CD8-positive, alpha-beta memory T cell (primary cell): ENCODE data around the gene TTBK1. TPM values are rescaled to one million over a fixed set of nuclear protein-coding genes. Genes with fewer than 3 reads are reported as not detected.

Experiments
- CTCF ChIA-PET: fragments of 350-600 bp; sonication (Branson Sonifier 250); formaldehyde crosslinking; loops from one replicate; lab custom pipeline; 2021; ENCODE audit warnings: antibody characterized with exemption; lab: Charles Lee
- POLR2A ChIA-PET: fragments of 350-600 bp; sonication (Branson Sonifier 250); formaldehyde crosslinking; loops from one replicate; lab custom pipeline; 2021; ENCODE audit warnings: antibody characterized with exemption; lab: Charles Lee
- DNase-seq, 5 donors: peaks; one replicate each; pipeline versions ENCODE4 v3.0.0 to v3.0.0-alpha.2; 2020 to 2022; ENCODE audit warnings: mixed read lengths in 1 of 5
- H3K27ac ChIP-seq: one replicate; pipeline ENCODE4 v1.7.0; 2013; ENCODE audit warnings: low read depth, mild to moderate bottlenecking, low read length, moderate library complexity
- H3K27me3 ChIP-seq: 2 replicates; pipeline ENCODE4 v1.7.0; 2013; ENCODE audit warnings: low read length, mild to moderate bottlenecking; ENCODE audit not compliant: insufficient read depth, poor library complexity, severe bottlenecking
- H3K36me3 ChIP-seq: 2 replicates; pipeline ENCODE4 v1.7.0; 2013; ENCODE audit warnings: mild to moderate bottlenecking, low read length, moderate library complexity; ENCODE audit not compliant: insufficient read depth
- H3K4me1 ChIP-seq: 2 replicates; pipeline ENCODE4 v1.7.0; 2013; ENCODE audit warnings: mild to moderate bottlenecking, low read length, moderate library complexity; ENCODE audit not compliant: insufficient read depth
- H3K4me3 ChIP-seq: 2 replicates; pipeline ENCODE4 v1.7.0; 2013; ENCODE audit warnings: mild to moderate bottlenecking, low read length
- H3K9me3 ChIP-seq: 2 replicates; pipeline ENCODE4 v1.7.0; 2013; ENCODE audit warnings: mild to moderate bottlenecking, low read length
- H3K27ac Mint-ChIP-seq, 8 donors: one replicate each; pipeline ENCODE4 v1.8.0; 2020 to 2021; ENCODE audit warnings: mixed read lengths in 8 of 8, mild to moderate bottlenecking in 6 of 8, inconsistent platforms in 3 of 8, moderate library complexity in 3 of 8
- H3K27me3 Mint-ChIP-seq, 2 donors: one replicate each; pipeline ENCODE4 v1.8.0; 2020 to 2021; ENCODE audit warnings: mixed read lengths in 2 of 2, mild to moderate bottlenecking in 1 of 2, moderate library complexity in 1 of 2
- H3K36me3 Mint-ChIP-seq, 3 donors: one replicate each; pipeline ENCODE4 v1.8.0; 2020 to 2021; ENCODE audit warnings: mixed read lengths in 3 of 3, inconsistent platforms in 1 of 3, mild to moderate bottlenecking in 1 of 3
- H3K4me1 Mint-ChIP-seq, 3 donors: one replicate each; pipeline ENCODE4 v1.8.0; 2020 to 2021; ENCODE audit warnings: mixed read lengths in 3 of 3, inconsistent platforms in 1 of 3, mild to moderate bottlenecking in 1 of 3
- H3K4me3 Mint-ChIP-seq, 7 donors: one replicate each; pipeline ENCODE4 v1.8.0; 2020 to 2021; ENCODE audit warnings: mixed read lengths in 7 of 7, mild to moderate bottlenecking in 6 of 7, moderate library complexity in 4 of 7, inconsistent platforms in 2 of 7
- H3K9me3 Mint-ChIP-seq, 5 donors: one replicate each; pipeline ENCODE4 v1.8.0; 2020 to 2022; ENCODE audit warnings: mixed read lengths in 5 of 5, mild to moderate bottlenecking in 3 of 5, moderate library complexity in 2 of 5, inconsistent platforms in 1 of 5
- polyA plus RNA-seq: library from polyadenylated mRNA; unstranded; fragments of 300-500 nt; fragmentation: Illumina TruSeq; gene quantifications from one replicate; pipeline ENCODE4 v1.2.3, GENCODE V29; 2021
- total RNA-seq, 2 experiments: library from RNA; stranded (reverse); gene quantifications; one replicate each; pipeline ENCODE4 v1.2.3, GENCODE V29; 2021

Gene TTBK1
- total and polyA plus RNA-seq, 3 experiments from 2014 or later: 1.1 to 1.2 TPM; not detected in 1

GRCh38 chr6:43203718-43204095, 39.6 kb upstream of the TTBK1 start:
- Mint-ChIP-seq H3K4me3 (no peak overlapping the region), H3K27ac (no peak overlapping the region)
- CTCF ChIA-PET: interaction anchor here (4.8 kb wide), 1 partner anchor 25 kb away, joined by 15 read pairs; the partner anchor contains the start of gene DNPH1

GRCh38 chr6:43204271-43205105, 38.8 kb upstream of the TTBK1 start:
- Mint-ChIP-seq H3K36me3 (peaks cover 0 to 66% (median 25%) of the 10 kb centered on the region in 3 donors), H3K4me3 (no peak overlapping the region), H3K9me3 (no peaks in the 10 kb centered on the region), H3K27ac (peak overlapping the region in 1 of 8 donors; percentile 38), H3K27me3 (no peaks in the 10 kb centered on the region), H3K4me1 (no peaks in the 10 kb centered on the region)
- H3K36me3 ChIP-seq: no peaks in the 10 kb centered on the region
- DNase-seq: no peak
- ChIA-PET CTCF (no interaction called here), POLR2A (no interaction called here)
- H3K27ac ChIP-seq: no peak overlapping the region
- no peaks in the 10 kb centered on the region for H3K27me3 ChIP-seq
- no peaks in the 10 kb centered on the region for H3K4me1 ChIP-seq
- no peaks in the 10 kb centered on the region for H3K9me3 ChIP-seq
- no peak overlapping the region for H3K4me3 ChIP-seq

More at GRCh38 chr6:43203718-43204095, 39.6 kb upstream of the TTBK1 start:
- H3K4me1 ChIP-seq: no peaks in the 10 kb centered on the region
- Mint-ChIP-seq H3K36me3 (peaks cover 0 to 69% (median 25%) of the 10 kb centered on the region in 3 donors), H3K27me3 (no peaks in the 10 kb centered on the region), H3K9me3 (no peaks in the 10 kb centered on the region), H3K4me1 (no peaks in the 10 kb centered on the region)
- H3K36me3 ChIP-seq: no peaks in the 10 kb centered on the region
- no peak overlapping the region for H3K4me3 ChIP-seq
- no peak overlapping the region for H3K27ac ChIP-seq
- POLR2A ChIA-PET: no interaction called here
- no peaks in the 10 kb centered on the region for H3K9me3 ChIP-seq
- no peaks in the 10 kb centered on the region for H3K27me3 ChIP-seq
- no peak for DNase-seq

GRCh38 chr6:43205849-43206248, 37.4 kb upstream of the TTBK1 start:
- Mint-ChIP-seq H3K9me3 (no peaks in the 10 kb centered on the region), H3K4me1 (no peaks in the 10 kb centered on the region), H3K27me3 (no peaks in the 10 kb centered on the region), H3K27ac (no peak overlapping the region), H3K4me3 (no peak overlapping the region), H3K36me3 (peaks cover 0 to 53% (median 21%) of the 10 kb centered on the region in 3 donors)
- H3K27me3 ChIP-seq: no peaks in the 10 kb centered on the region
- no peak overlapping the region for H3K27ac ChIP-seq
- H3K9me3 ChIP-seq: no peaks in the 10 kb centered on the region
- H3K4me1 ChIP-seq: no peaks in the 10 kb centered on the region
- CTCF ChIA-PET: no interaction called here
- POLR2A ChIA-PET: no interaction called here
- H3K4me3 ChIP-seq: no peak overlapping the region
- no peak for DNase-seq
- no peaks in the 10 kb centered on the region for H3K36me3 ChIP-seq

GRCh38 chr6:43207286-43207685, 36.0 kb upstream of the TTBK1 start:
- Mint-ChIP-seq H3K27me3 (no peaks in the 10 kb centered on the region), H3K27ac (peak overlapping the region in 1 of 8 donors; percentile 82), H3K4me1 (no peaks in the 10 kb centered on the region), H3K9me3 (no peaks in the 10 kb centered on the region), H3K4me3 (no peak overlapping the region), H3K36me3 (peaks cover 0 to 45% (median 11%) of the 10 kb centered on the region in 3 donors)
- POLR2A ChIA-PET: no interaction called here
- H3K27ac ChIP-seq: no peak overlapping the region
- H3K9me3 ChIP-seq: no peaks in the 10 kb centered on the region
- H3K27me3 ChIP-seq: no peaks in the 10 kb centered on the region
- CTCF ChIA-PET: no interaction called here
- no peak for DNase-seq
- H3K36me3 ChIP-seq: no peaks in the 10 kb centered on the region
- no peak overlapping the region for H3K4me3 ChIP-seq
- H3K4me1 ChIP-seq: no peaks in the 10 kb centered on the region

GRCh38 chr6:43211955-43212354, 31.3 kb upstream of the TTBK1 start:
- H3K9me3 Mint-ChIP-seq: no peaks in the 10 kb centered on the region
- H3K9me3 ChIP-seq: no peaks in the 10 kb centered on the region
- no peak overlapping the region for H3K4me3 ChIP-seq
- H3K27me3 Mint-ChIP-seq: no peaks in the 10 kb centered on the region
- H3K4me1 ChIP-seq: no peaks in the 10 kb centered on the region
- H3K27ac ChIP-seq: no peak overlapping the region
- H3K36me3 Mint-ChIP-seq: peaks cover 0 to 43% (median 19%) of the 10 kb centered on the region in 3 donors
- H3K4me3 Mint-ChIP-seq: no peak overlapping the region
- peak overlapping the region in 2 of 8 donors; percentile 38 to 47 for H3K27ac Mint-ChIP-seq
- no peaks in the 10 kb centered on the region for H3K27me3 ChIP-seq
- POLR2A ChIA-PET: no interaction called here
- CTCF ChIA-PET: interaction anchor here (1.4 kb wide), 1 partner anchor 17 kb away, joined by 3 read pairs; the partner anchor contains the start of gene DNPH1
- no peaks in the 10 kb centered on the region for H3K4me1 Mint-ChIP-seq
- no peak for DNase-seq
- H3K36me3 ChIP-seq: no peaks in the 10 kb centered on the region

GRCh38 chr6:43213431-43213830, 29.9 kb upstream of the TTBK1 start:
- no peaks in the 10 kb centered on the region for H3K4me1 ChIP-seq
- no peaks in the 10 kb centered on the region for H3K27me3 ChIP-seq
- no peaks in the 10 kb centered on the region for H3K27me3 Mint-ChIP-seq
- H3K9me3 ChIP-seq: no peaks in the 10 kb centered on the region
- CTCF ChIA-PET: no interaction called here
- H3K27ac ChIP-seq: no peak overlapping the region
- no peaks in the 10 kb centered on the region for H3K9me3 Mint-ChIP-seq
- peak overlapping the region in 2 of 8 donors; percentile 42 to 70 for H3K27ac Mint-ChIP-seq
- H3K36me3 ChIP-seq: no peaks in the 10 kb centered on the region
- no peak overlapping the region for H3K4me3 ChIP-seq
- DNase-seq: no peak
- H3K4me1 Mint-ChIP-seq: no peaks in the 10 kb centered on the region
- H3K4me3 Mint-ChIP-seq: no peak overlapping the region
- H3K36me3 Mint-ChIP-seq: peaks cover 5 to 49% (median 20%) of the 10 kb centered on the region in 3 donors
- POLR2A ChIA-PET: no interaction called here

GRCh38 chr6:43215066-43215465, 28.2 kb upstream of the TTBK1 start:
- no peaks in the 10 kb centered on the region for H3K36me3 ChIP-seq
- H3K27ac Mint-ChIP-seq: no peak overlapping the region
- POLR2A ChIA-PET: no interaction called here

GRCh38 chr6:43216200-43216599, 27.1 kb upstream of the TTBK1 start:
- Mint-ChIP-seq H3K9me3 (no peaks in the 10 kb centered on the region), H3K4me3 (no peak overlapping the region), H3K4me1 (peaks cover 0 to 6% (median 5%) of the 10 kb centered on the region in 3 donors), H3K36me3 (peaks cover 8 to 69% (median 22%) of the 10 kb centered on the region in 3 donors), H3K27ac (no peak overlapping the region), H3K27me3 (no peaks in the 10 kb centered on the region)
- POLR2A ChIA-PET: interaction anchor here (0.6 kb wide), 1 partner anchor 338 kb away, joined by 3 read pairs; no protein-coding TSS in a partner anchor
- Histone ChIP-seq H3K4me1 (no peaks in the 10 kb centered on the region), H3K9me3 (no peaks in the 10 kb centered on the region), H3K4me3 (no peak overlapping the region), H3K27ac (no peak overlapping the region), H3K27me3 (no peaks in the 10 kb centered on the region), H3K36me3 (no peaks in the 10 kb centered on the region)
- DNase-seq: no peak
- CTCF ChIA-PET: no interaction called here

More at GRCh38 chr6:43215066-43215465, 28.2 kb upstream of the TTBK1 start:
- Mint-ChIP-seq H3K4me3 (no peak overlapping the region), H3K27me3 (no peaks in the 10 kb centered on the region), H3K36me3 (peaks cover 8 to 60% (median 22%) of the 10 kb centered on the region in 3 donors), H3K9me3 (no peaks in the 10 kb centered on the region), H3K4me1 (no peaks in the 10 kb centered on the region)
- DNase-seq: no peak
- CTCF ChIA-PET: interaction anchor here (1.4 kb wide), 1 partner anchor 14 kb away, joined by 7 read pairs; the partner anchor contains the start of gene DNPH1
- no peaks in the 10 kb centered on the region for H3K9me3 ChIP-seq
- no peaks in the 10 kb centered on the region for H3K27me3 ChIP-seq
- H3K4me3 ChIP-seq: no peak overlapping the region
- no peak overlapping the region for H3K27ac ChIP-seq
- no peaks in the 10 kb centered on the region for H3K4me1 ChIP-seq
